GM10266 (cell line): ENCODE data around the gene LTBP2.

Experiments used
- DNase-seq: peaks from one replicate; pipeline ENCODE4 v3.0.0; 2012; ENCODE audit errors: extremely low spot score
- CTCF ChIP-seq: IDR thresholded peaks from 2 replicates; pipeline ENCODE4 v1.5.1; 2012; ENCODE audit warnings: mild to moderate bottlenecking, low read depth; ENCODE audit not compliant: control insufficient read depth, insufficient read depth; ENCODE audit errors: missing control alignments

Gene LTBP2

GRCh38 chr14:74628418-74628817 is 16.4 kb upstream of the LTBP2 start:
- TF ChIP-seq CTCF, result no peak
- no peak for DNase-seq

GRCh38 chr14:74627076-74627475 is 15.0 kb upstream of the LTBP2 start:
- no peak for DNase-seq

GRCh38 chr14:74622257-74622656 is 10.2 kb upstream of the LTBP2 start:
- no peak for DNase-seq
- TF ChIP-seq CTCF, result no peak

More at GRCh38 chr14:74627076-74627475, 15.0 kb upstream of the LTBP2 start:
- TF ChIP-seq CTCF, result no peak

GRCh38 chr14:74621556-74621955 is 9.5 kb upstream of the LTBP2 start:
- no peak for TF ChIP-seq CTCF
- no peak for DNase-seq

GRCh38 chr14:74620923-74621322 is 8.9 kb upstream of the LTBP2 start:
- DNase-seq, result no peak
- no peak for TF ChIP-seq CTCF

GRCh38 chr14:74620497-74620921 is 8.5 kb upstream of the LTBP2 start:
- no peak for TF ChIP-seq CTCF
- DNase-seq, result no peak

- no peak for TF ChIP-seq CTCF
- DNase-seq, result no peak
Observed at GRCh38 chr14:74619672-74620131, 7.7 kb upstream of the LTBP2 start.
